Spleen (tissue), 11 donors: ENCODE results near the gene TTN. TPM values are rescaled to one million over a fixed set of nuclear protein-coding genes. Genes with fewer than 3 reads are reported as not detected.

ENCODE experiments used
- DNase-seq: peaks from one replicate; pipeline ENCODE4 v3.0.0-alpha.2; 2020
- H3K27ac ChIP-seq, 8 donors: fragments of 200-600 bp; sonication (generic) in 7 of 8; 1 replicate in 4 of 8; 2 replicates in 4 of 8; pipeline versions ENCODE4 v1.5.0 to v1.8.0; 2016 to 2021; ENCODE audit warnings: inconsistent platforms in 4 of 8, mild to moderate bottlenecking in 4 of 8, moderate library complexity in 1 of 8
- H3K27me3 ChIP-seq, 7 donors: fragments of 200-600 bp; sonication (generic) in 6 of 7; replicated peaks in 1 of 7; 1 replicate in 4 of 7; 2 replicates in 3 of 7; pipeline versions ENCODE4 v1.5.0 to v1.8.0; 2016 to 2021; ENCODE audit warnings: inconsistent platforms in 3 of 7, mild to moderate bottlenecking in 1 of 7
- H3K36me3 ChIP-seq, 6 donors: fragments of 200-600 bp; sonication (generic) in 5 of 6; 1 replicate in 4 of 6; 2 replicates in 2 of 6; pipeline versions ENCODE4 v1.5.0 to v1.8.0; 2016 to 2021; ENCODE audit warnings: inconsistent platforms in 2 of 6
- H3K4me1 ChIP-seq, 6 donors: fragments of 200-600 bp; sonication (generic) in 5 of 6; 1 replicate in 3 of 6; 2 replicates in 3 of 6; pipeline versions ENCODE4 v1.5.0 to v1.8.0; 2016 to 2021; ENCODE audit warnings: inconsistent platforms in 3 of 6
- H3K4me3 ChIP-seq, 8 donors: fragments of 200-600 bp; sonication (generic) in 7 of 8; 1 replicate in 4 of 8; 2 replicates in 4 of 8; pipeline versions ENCODE4 v1.5.0 to v1.8.0; 2016 to 2021; ENCODE audit warnings: inconsistent platforms in 4 of 8, mild to moderate bottlenecking in 4 of 8, moderate library complexity in 2 of 8
- H3K9me3 ChIP-seq, 8 donors: fragments of 200-600 bp; sonication (generic) in 7 of 8; 1 replicate in 4 of 8; 2 replicates in 4 of 8; pipeline versions ENCODE4 v1.5.0 to v1.8.0; 2016 to 2021; ENCODE audit warnings: inconsistent platforms in 4 of 8
- CTCF ChIP-seq, 11 experiments: fragments of 200-600 bp in 7 of 11; fragments of 450-650 bp in 4 of 11; sonication (generic) in 4 of 11; IDR thresholded peaks in 8 of 11; conservative IDR thresholded peaks in 3 of 11; 1 replicate in 7 of 11; 2 replicates in 4 of 11; pipeline versions ENCODE4 v1.4.0 to v1.8.0; 2016 to 2021; ENCODE audit warnings: antibody characterized with exemption in 11 of 11, inconsistent platforms in 4 of 11, mild to moderate bottlenecking in 1 of 11
- POLR2A ChIP-seq, 3 donors: fragments of 450-650 bp; IDR thresholded peaks; one replicate each; pipeline ENCODE4 v1.5.1; 2017; ENCODE audit warnings: antibody characterized with exemption in 3 of 3, mild to moderate bottlenecking in 1 of 3
- POLR2AphosphoS5 ChIP-seq, 3 donors: sonication (generic); formaldehyde crosslinking; IDR thresholded peaks; one replicate each; pipeline ENCODE4 v1.5.1; 2017; ENCODE audit warnings: antibody characterized with exemption in 3 of 3
- WGBS, 5 donors: extraction: QIAGEN DNeasy Blood & Tissue Kit in 3 of 5; methylation state at CpG; one replicate each; pipeline versions ENCODE4 v1.1.5 to v1.1.7; 2013 to 2018; 5-methylcytosine and 5-hydroxymethylcytosine counted together
- intact Hi-C: fragments of 100-400 bp; cut with DNase I; formaldehyde crosslinking; loops from one replicate; pipeline ENCODE4 v1.15.0; 2023; ENCODE audit warnings: low total_unique reads
- polyA plus RNA-seq, 3 donors: library from polyadenylated mRNA; stranded (reverse); fragments of 200-250 nt; gene quantifications; one replicate each; pipeline ENCODE4 v1.2.1, GENCODE V29; 2013
- total RNA-seq, 7 donors: library from RNA; depleted of rRNA in 3 of 7; stranded (reverse); fragments of >200 nt in 3 of 7; fragmentation: NEBNext Ultra II Directional in 4 of 7; extraction: Animal tissue kit (Norgen Biotek cat#: 25700) in 4 of 7; gene quantifications; one replicate each; pipeline versions ENCODE4 v1.1.0 to v1.2.1, GENCODE V29; 2016 to 2021
- donor health status: healthy with polysubstance abuse.
- donor health status: DM: no; HTN: no; CAD: no; lungs with moderate emphysema.
- donor health status: DM: no; HTN: no; CAD: no.
- donor health status: Bipolar disorder and iron deficiency.
- donor health status: healthy.
- donor health status: DM: no; HTN: no; CAD: no.
- donor health status: DM: yes; HTN: yes; CAD: no.

TTN gene
- total and polyA plus RNA-seq, 10 donors, result 0.23 to 28.5 (median 19.6) TPM

GRCh38 chr2:178679891-178680290 is 127.3 kb downstream of the TTN start:
- Histone ChIP-seq H3K27me3 (no peaks in the 10 kb centered on the region), H3K4me1 (peaks cover 0 to 6% (median 0%) of the 10 kb centered on the region in 6 donors), H3K27ac (no peak overlapping the region), H3K9me3 (no peaks in the 10 kb centered on the region), H3K36me3 (peaks cover 0 to 14% (median 0%) of the 10 kb centered on the region in 6 donors), H3K4me3 (no peak overlapping the region)
- 86 to 94% (median 91%) methylated on average over 1 of the region's 1 CpG for whole genome bisulfite sequencing, 5 donors
- DNase-seq, result no peak
- no peak for TF ChIP-seq POLR2A (IDR thresholded peaks at IDR 0.05)
- no peak for TF ChIP-seq CTCF (IDR thresholded peaks at IDR 0.05 in 8 of 11, conservative IDR thresholded peaks at IDR 0.05 in 3 of 11)
- TF ChIP-seq POLR2AphosphoS5 (IDR thresholded peaks at IDR 0.05), result no peak
- intact Hi-C loops, result no loop called here

- peaks cover 0 to 14% (median 0%) of the 10 kb centered on the region in 6 donors for H3K36me3 ChIP-seq
- H3K27ac ChIP-seq, result peak overlapping the region in 1 of 8 donors; percentile 16
- whole genome bisulfite sequencing, 5 donors, result 16 to 33% (median 23%) methylated on average over 2 of the region's 2 CpGs
- H3K27me3 ChIP-seq, result no peaks in the 10 kb centered on the region
- TF ChIP-seq POLR2AphosphoS5 (IDR thresholded peaks at IDR 0.05), result no peak
- TF ChIP-seq CTCF (IDR thresholded peaks at IDR 0.05 in 8 of 11, conservative IDR thresholded peaks at IDR 0.05 in 3 of 11), result no peak
- no peak for TF ChIP-seq POLR2A (IDR thresholded peaks at IDR 0.05)
- H3K4me3 ChIP-seq, result no peak overlapping the region
- no peak for DNase-seq
- H3K9me3 ChIP-seq, result no peaks in the 10 kb centered on the region
- intact Hi-C loops, result no loop called here
- H3K4me1 ChIP-seq, result peaks cover 0 to 6% (median 0%) of the 10 kb centered on the region in 6 donors
These were observed 129.6 kb downstream of the TTN start for GRCh38 chr2:178677599-178677998.

GRCh38 chr2:178676046-178676445 is 131.2 kb downstream of the TTN start:
- Histone ChIP-seq H3K36me3 (peaks cover 0 to 14% (median 0%) of the 10 kb centered on the region in 6 donors), H3K9me3 (no peaks in the 10 kb centered on the region), H3K27me3 (no peaks in the 10 kb centered on the region), H3K27ac (no peak overlapping the region), H3K4me1 (peaks cover 0 to 6% (median 0%) of the 10 kb centered on the region in 6 donors), H3K4me3 (no peak overlapping the region)
- no peak for DNase-seq
- TF ChIP-seq POLR2A (IDR thresholded peaks at IDR 0.05) (no peak), CTCF (IDR thresholded peaks at IDR 0.05 in 8 of 11, conservative IDR thresholded peaks at IDR 0.05 in 3 of 11) (no peak), POLR2AphosphoS5 (IDR thresholded peaks at IDR 0.05) (no peak)
- intact Hi-C loops, result no loop called here
- 90 to 97% (median 94%) methylated on average over 5 of the region's 5 CpGs for WGBS, 5 donors

GRCh38 chr2:178674122-178674521 is 133.1 kb downstream of the TTN start:
- Histone ChIP-seq H3K36me3 (peaks cover 0 to 9% (median 0%) of the 10 kb centered on the region in 6 donors), H3K27me3 (no peaks in the 10 kb centered on the region), H3K9me3 (no peaks in the 10 kb centered on the region), H3K4me1 (peaks cover 0 to 6% (median 0%) of the 10 kb centered on the region in 6 donors), H3K27ac (no peak overlapping the region), H3K4me3 (no peak overlapping the region)
- no peak for DNase-seq
- TF ChIP-seq CTCF (IDR thresholded peaks at IDR 0.05 in 8 of 11, conservative IDR thresholded peaks at IDR 0.05 in 3 of 11) (no peak), POLR2AphosphoS5 (IDR thresholded peaks at IDR 0.05) (no peak), POLR2A (IDR thresholded peaks at IDR 0.05) (no peak)
- intact Hi-C loops, result no loop called here
- WGBS, 5 donors, result 92 to 97% (median 95%) methylated on average over 4 of the region's 4 CpGs
